Activated CD8-positive, alpha-beta memory T cell treated with anti-CD3 and anti-CD28 coated beads for 24 hours (primary cell): ENCODE results near the gene PSAPL1.

Source experiments
- DNase-seq: peaks from one replicate; pipeline ENCODE4 v3.0.0-alpha.2; 2020

Gene PSAPL1

GRCh38 chr4:7429601-7430078 is 5.1 kb downstream of the PSAPL1 start:
- DNase-seq = no peak

DNA sequence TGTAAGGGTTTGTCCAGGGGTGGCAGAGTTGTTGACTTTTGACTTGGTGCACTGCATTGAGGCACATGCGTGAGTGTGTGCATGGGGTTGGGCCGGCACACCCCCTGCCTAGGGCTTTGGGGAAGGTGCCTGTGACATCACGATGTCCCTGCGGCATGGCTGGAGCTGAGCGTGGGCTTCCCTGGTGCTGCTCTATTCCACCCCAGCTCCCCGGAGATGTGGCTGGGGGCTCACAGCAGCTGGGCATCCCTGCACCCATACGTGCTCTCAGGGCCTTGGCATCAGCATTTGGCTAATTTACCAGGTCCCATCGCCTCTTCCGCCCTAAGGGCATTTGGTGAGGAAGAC is 5.7 kb downstream of the PSAPL1 start:
- no peak for DNase-seq

GRCh38 chr4:7428261-7429068 is 6.3 kb downstream of the PSAPL1 start:
- DNase-seq = no peak

GRCh38 chr4:7427831-7428260 is 6.9 kb downstream of the PSAPL1 start:
- DNase-seq = no peak

- DNase-seq = no peak
Observed at GRCh38 chr4:7427361-7427760, 7.4 kb downstream of the PSAPL1 start.

- DNase-seq = no peak
Observed at GRCh38 chr4:7426525-7427171, 8.1 kb downstream of the PSAPL1 start.

DNA sequence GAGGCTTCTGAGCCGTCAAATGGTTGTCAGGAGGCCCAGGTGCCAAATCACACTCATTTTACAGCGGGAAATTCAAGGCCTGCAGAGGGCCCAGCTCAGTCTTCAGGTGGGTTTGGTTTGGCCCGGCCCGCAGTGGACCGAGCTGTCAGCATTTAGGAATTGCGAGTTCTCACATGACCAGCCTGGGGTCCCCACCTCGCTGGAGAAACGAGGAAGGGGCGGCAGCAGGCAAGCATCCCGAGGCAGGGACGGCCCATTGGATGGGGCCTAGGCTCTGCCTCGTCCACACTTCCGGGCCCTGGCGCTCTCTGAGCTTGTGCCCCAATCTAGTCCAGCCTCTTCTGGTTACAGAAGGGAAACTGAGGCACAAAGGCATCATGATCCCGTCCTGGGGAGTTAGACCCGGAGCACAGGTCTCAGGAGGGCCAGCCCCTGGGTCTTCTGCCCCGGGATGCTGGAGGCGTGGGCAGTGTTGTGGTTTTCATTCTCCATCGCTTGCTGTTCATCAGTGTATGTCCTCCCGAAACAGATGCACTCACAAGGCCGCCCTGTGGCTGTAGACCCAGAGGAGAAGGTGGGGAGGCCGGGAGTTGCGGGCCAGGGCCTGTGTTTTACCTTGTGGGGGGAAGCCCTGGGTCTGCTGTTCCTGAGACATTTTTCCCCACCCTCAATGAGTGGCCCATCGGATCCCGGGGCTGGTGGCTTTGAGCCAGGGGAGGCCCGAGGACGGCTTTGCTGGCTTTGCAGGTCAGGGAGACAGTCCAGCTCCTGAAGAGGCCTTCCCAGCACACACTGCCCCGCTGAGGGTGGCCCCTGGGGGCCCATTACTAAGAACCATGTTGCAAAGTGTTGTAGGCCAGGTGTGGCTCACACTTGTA is 8.9 kb downstream of the PSAPL1 start:
- no peak for DNase-seq

DNA sequence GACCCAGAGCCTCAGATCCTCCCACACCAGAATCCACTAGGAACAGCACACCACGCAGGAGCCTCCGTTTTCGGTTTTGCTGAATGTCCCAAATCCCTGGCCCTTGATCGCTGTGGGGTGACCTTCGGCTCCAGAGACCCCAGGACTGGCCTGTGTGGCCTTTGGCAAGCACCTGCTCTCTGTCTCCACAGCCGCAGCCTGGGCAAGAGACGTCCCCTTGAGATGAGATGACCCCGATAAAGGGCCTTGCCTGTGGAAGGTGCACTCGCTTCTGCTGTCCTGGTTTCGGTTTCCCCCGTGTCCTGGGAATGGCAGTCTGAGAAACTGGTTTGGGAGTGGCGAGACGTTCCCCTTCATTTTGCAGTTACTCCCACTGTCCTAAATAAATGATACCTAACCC is 9.6 kb downstream of the PSAPL1 start:
- no peak for DNase-seq

- no peak for DNase-seq
Observed at GRCh38 chr4:7424553-7425111, 10.1 kb downstream of the PSAPL1 start.

- DNase-seq = no peak
Observed at GRCh38 chr4:7423801-7424552, 10.8 kb downstream of the PSAPL1 start.

GRCh38 chr4:7423391-7423790 is 11.3 kb downstream of the PSAPL1 start:
- no peak for DNase-seq

DNA sequence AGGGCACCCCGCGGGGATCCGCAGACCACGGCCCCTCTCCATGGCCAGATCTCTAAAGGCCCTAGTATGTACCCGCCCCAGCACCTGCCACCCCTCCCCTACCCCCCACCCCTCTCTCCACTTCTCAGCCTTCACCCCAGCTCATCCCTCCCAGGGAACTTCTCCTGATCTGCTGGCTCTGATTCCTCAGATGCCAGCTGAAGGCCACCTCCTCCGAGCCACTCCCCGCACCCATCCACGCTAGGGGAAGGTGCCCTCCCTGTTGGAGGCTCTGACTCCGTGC is 11.9 kb downstream of the PSAPL1 start:
- no peak for DNase-seq

- DNase-seq = no peak
Observed at GRCh38 chr4:7422151-7422897, 12.4 kb downstream of the PSAPL1 start.

DNA sequence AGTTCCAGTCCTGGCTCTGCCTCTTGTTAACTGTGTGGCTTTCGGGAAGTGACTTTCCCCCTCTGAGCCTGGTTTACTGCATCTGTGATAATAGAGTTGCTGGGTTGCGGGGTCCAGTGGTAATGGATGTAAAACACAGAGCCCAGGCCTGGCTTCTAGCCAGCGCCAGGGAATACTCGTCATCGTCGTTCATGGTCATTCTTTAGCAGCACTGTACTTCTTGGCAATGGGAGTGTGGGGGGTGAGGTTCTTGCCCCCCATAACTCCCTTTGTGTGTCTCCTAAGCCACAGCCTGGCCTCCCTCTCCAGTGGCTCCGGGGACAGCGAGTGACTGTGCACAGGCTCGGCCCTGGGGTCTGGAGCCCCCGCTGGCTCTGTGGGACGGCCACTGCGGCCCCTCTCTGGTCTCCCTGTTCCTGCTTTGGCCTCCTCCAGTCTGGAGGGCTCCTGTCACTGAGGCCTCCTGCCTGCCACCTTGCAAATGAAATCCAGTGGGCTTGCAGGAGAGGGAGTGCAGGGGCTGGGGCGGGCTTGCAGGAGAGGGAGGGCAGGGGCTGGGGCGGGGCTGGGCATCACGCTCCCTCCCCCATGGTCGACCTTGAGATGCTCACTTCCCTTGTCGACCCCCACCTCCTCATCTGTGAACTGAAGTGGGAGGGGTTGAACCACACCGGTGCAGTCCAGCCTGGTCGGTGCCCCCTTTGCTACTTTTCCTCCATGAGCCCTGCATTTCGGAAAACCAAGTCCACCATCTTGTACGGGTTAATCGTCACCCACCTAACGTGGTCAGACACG is 13.2 kb downstream of the PSAPL1 start:
- DNase-seq = no peak

GRCh38 chr4:7420661-7421040 is 14.1 kb downstream of the PSAPL1 start:
- DNase-seq = no peak

- DNase-seq = no peak
Observed at GRCh38 chr4:7419961-7420660, 14.6 kb downstream of the PSAPL1 start.

DNA sequence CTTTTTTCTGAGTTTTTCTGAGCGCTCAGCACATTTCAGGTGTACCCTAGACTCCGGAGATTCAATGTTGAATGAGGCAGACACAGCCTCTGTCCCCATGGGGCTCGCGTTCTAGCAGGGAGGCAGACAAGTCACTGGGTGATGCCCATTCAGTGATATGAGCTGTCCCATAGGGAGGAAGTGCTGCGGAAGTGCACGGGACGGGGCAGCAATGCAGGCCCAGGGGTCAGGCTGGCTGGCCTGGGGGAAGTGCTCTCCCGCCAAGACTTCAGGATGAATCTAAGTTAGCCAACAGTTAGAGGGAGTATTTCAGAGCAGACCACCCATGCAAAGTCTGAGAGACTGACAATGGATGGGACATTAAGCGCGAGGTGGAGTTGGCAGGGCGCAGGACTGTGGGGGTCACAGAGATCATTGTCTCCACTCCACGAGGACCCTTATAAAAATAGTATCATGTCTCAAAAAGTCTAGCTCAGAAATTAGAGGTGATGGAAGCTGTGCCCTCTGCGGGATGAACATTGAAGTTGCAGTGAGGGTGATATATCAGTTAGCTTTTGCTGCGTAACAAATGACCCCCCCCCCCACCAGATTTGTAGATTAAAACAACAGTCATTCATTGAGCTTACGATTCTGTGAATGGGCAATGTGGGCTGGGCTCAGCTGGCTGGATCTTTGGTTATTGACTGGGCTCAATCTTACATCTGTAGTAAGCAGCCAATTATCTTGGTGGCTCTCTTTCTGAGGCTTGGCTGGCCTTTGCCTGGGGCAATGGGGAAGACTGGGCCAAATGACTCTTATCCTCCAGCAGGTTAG is 16.4 kb downstream of the PSAPL1 start:
- no peak for DNase-seq

DNA sequence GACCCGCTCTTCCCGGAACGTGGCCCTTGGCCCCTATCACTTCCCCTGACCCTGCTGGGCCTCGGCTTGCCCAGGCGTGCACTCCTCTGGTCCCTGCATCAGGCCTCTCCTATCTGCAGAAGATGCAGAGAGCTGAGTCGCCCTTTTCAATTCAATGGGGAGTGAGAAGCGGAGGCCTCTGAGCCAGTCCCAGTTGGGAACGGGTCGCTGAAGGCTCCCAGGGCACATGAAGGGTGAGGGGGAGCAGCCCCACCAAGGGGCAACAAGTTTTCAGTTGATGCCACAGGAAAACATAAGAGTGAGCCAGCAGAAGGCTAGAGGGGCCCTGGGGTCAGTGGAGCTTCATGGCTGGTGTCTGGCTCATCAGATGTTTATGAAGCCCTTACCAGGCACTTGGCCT is 17.1 kb downstream of the PSAPL1 start:
- DNase-seq = no peak

- no peak for DNase-seq
Observed at GRCh38 chr4:7416745-7417432, 17.8 kb downstream of the PSAPL1 start.
